Right cardiac atrium (tissue), 5 donors: Measurements from ENCODE around the gene WDR26. TPM values are rescaled to one million over a fixed set of nuclear protein-coding genes. Genes with fewer than 3 reads are reported as not detected.

Experiments
- ATAC-seq, 2 donors: fragments of 200-7000 bp; cut with Tn5 transposase; one replicate each; pipeline versions ENCODE4 v1.8.0 to v1.9.1; 2020; ENCODE audit warnings: moderate library complexity in 2 of 2, mild to moderate bottlenecking in 1 of 2
- DNase-seq, 3 donors: peaks; one replicate each; pipeline ENCODE4 v3.0.0-alpha.2; 2020
- H3K27ac ChIP-seq: one replicate; pipeline ENCODE4 v1.5.1; 2013; ENCODE audit warnings: mild to moderate bottlenecking, low read length, control low read depth, moderate library complexity
- H3K27me3 ChIP-seq: one replicate; pipeline ENCODE4 v1.6.1; 2013; ENCODE audit not compliant: control insufficient read depth, insufficient read depth
- H3K4me1 ChIP-seq: one replicate; pipeline ENCODE4 v1.6.1; 2013; ENCODE audit warnings: low read length; ENCODE audit not compliant: control insufficient read depth, insufficient read depth
- H3K4me3 ChIP-seq: one replicate; pipeline ENCODE4 v1.5.1; 2013; ENCODE audit warnings: low read length, control low read depth
- H3K9me3 ChIP-seq: one replicate; pipeline ENCODE4 v1.6.1; 2013; ENCODE audit warnings: low read length; ENCODE audit not compliant: control insufficient read depth
- WGBS: extraction: QIAGEN DNeasy Blood & Tissue Kit; methylation state at CpG from one replicate; pipeline ENCODE4 v1.1.7; 2013; 5-methylcytosine and 5-hydroxymethylcytosine counted together
- intact Hi-C, 4 donors: fragments of 100-400 bp; cut with DNase I; formaldehyde crosslinking; loops; one replicate each; pipeline versions ENCODE4 v1.11.0 to v1.14.0; 2022 to 2023
- polyA plus RNA-seq: library from polyadenylated mRNA; stranded (reverse); fragments of 200-250 nt; gene quantifications from one replicate; pipeline ENCODE4 v1.2.3, GENCODE V29; 2013
- total RNA-seq, 4 donors: library from RNA; stranded (reverse); fragmentation: NEBNext Ultra II Directional; extraction: Animal tissue kit (Norgen Biotek cat#: 25700); gene quantifications; one replicate each; pipeline ENCODE4 v1.2.1, GENCODE V29; 2021
- donor health status: healthy with polysubstance abuse.
- donor health status: DM: no; HTN: yes; CAD: no.
- donor health status: DM: no; HTN: no; CAD: no.
- donor health status: DM: no; HTN: yes; CAD: no; lungs with severe emphysema.
- donor health status: DM: yes; HTN: yes; CAD: no.

Gene WDR26
- total and polyA plus RNA-seq, 5 donors: 29.7 to 67.0 (median 57.3) TPM

DNA sequence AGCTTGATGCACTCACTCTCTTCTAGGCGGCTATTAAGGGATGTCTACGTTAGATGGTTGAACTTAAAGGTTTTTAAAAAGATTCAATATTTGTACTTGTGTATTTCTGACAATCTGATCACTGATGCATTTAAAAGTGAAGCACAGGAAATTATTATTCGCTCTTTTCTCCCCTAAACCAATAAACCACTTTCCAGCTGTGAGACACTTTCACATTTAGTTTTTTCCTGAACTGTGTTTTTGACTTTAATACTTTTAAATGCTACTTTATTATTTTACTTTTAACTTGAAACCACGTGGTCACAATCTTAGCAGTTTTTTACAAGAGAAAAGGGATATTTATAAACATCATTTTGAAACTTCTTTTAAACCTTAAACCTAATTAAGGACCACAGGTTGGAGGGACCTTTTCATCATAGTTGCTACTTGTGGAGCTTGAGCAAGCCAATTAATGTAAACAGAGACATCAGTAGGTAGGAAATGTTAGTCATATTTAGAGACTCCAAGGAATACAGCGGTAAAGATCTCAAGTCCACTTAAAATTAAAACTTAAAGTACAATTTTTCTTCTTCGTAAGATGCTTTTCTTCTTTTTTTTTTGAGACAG is 9.2 kb downstream of the WDR26 start:
- H3K4me3 ChIP-seq: no peak overlapping the region
- intact Hi-C loops: no loop called here
- DNase-seq (no peak), ATAC-seq (no peak)
- no peaks in the 10 kb centered on the region for H3K4me1 ChIP-seq
- H3K27ac ChIP-seq: no peak overlapping the region
- WGBS: 89% methylated on average over 6 of the region's 6 CpGs
- no peaks in the 10 kb centered on the region for H3K9me3 ChIP-seq
- no peaks in the 10 kb centered on the region for H3K27me3 ChIP-seq

DNA sequence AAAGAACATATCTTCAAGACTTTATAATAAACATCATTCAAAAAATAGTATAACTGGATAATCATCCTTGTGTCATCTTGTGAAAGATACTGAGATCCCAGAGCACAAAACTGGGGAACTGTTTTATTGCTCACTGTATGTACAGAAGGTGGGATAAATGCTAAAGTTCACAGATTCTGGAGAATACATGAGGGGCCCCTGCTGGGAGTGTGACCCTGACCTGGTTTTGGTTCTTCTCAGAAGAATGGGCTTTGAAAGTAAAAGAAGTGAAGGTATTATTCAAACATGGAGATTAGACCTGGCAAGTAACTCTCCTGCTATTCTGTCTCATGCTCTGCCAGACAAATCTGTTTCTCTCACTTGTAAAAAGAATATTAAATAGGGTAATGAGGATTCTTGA is 14.5 kb downstream of the WDR26 start:
- Histone ChIP-seq H3K27ac (no peak overlapping the region), H3K27me3 (no peaks in the 10 kb centered on the region), H3K4me3 (no peak overlapping the region), H3K9me3 (no peaks in the 10 kb centered on the region), H3K4me1 (no peaks in the 10 kb centered on the region)
- intact Hi-C loops: no loop called here
- ATAC-seq (no peak), DNase-seq (no peak)

DNA sequence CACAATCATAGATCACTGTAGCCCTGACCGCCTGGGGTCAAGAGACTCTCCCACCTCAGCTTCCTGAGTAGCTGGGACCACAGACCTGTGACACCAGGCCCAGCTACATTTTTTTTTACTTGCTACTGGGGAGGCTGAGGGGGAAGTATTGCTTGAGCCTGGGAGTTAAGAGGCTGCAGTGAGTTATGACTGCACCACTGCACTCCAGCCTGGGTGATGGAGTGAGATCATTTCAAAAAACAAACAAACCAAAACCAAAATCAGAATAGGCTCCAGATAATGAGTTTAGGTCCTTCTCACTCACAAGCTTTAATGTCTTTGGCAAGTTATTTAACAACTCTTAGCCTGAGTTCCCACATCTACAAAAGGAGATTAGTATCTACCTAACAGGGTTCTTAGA is 22.8 kb downstream of the WDR26 start:
- intact Hi-C loops: no loop called here
- no peak for ATAC-seq
- no peaks in the 10 kb centered on the region for H3K27me3 ChIP-seq
- no peak overlapping the region for H3K27ac ChIP-seq
- no peaks in the 10 kb centered on the region for H3K9me3 ChIP-seq
- 96% methylated on average over 1 of the region's 1 CpG for WGBS
- no peaks in the 10 kb centered on the region for H3K4me1 ChIP-seq
- DNase-seq: no peak
- no peak overlapping the region for H3K4me3 ChIP-seq

DNA sequence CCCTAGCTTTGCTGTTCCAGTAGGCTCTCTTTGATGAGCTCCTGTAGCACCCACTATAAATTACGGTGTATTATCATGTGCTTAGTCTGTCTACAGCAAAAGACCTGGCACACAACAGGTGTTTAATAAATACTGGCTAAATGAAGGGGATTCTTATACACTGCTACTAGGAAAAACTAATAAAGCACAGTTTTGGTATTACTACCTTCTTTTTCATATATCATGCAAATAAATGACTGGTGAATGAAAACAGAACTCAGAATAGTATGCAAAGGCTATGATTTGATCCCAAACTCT is 26.4 kb downstream of the WDR26 start:
- ATAC-seq: no peak
- H3K27ac ChIP-seq: no peak overlapping the region
- no peak for DNase-seq

DNA sequence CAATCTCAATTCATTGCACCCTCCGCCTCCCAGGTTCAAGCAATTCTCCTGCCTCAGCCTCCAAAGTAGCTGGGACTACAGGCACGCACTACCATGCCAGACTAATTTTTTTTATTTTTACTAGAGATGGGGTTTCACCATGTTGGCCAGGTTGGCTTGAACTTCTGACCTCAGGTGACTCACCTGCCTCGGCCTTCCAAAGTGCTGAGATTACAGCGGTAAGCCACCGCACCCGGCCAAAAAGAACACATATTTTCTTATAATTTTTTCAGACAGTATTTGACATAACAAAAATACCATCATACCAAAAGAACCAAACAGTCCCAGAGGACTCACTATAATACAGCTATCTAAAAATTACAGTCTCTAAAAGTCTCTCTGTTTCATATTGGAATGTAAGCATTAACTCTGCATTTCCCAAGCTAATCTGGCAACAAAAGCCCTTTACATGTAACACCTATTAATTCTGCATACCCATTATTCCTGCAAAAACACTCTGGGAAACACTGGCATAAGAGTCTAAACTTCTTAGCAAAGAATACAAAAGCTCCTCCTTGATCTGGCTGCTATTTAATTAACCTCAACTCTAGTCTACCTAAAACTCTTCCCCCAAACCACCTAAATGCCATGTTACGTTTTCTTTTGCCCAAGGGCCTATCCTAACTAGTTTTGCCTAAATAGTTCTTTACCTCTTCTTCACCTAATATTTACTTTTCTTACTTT is 26.9 kb downstream of the WDR26 start:
- DNase-seq: no peak
- WGBS: 95% methylated on average over 7 of the region's 7 CpGs
- H3K4me1 ChIP-seq: no peaks in the 10 kb centered on the region
- intact Hi-C loops: loop anchor here in 2 of 4 donors (10.0 kb wide), 2 partner anchors 103 to 123 kb away; no protein-coding TSS in a partner anchor
- no peak overlapping the region for H3K27ac ChIP-seq
- ATAC-seq: no peak
- no peaks in the 10 kb centered on the region for H3K9me3 ChIP-seq
- H3K4me3 ChIP-seq: no peak overlapping the region
- H3K27me3 ChIP-seq: no peaks in the 10 kb centered on the region

More for the DNA sequence above, 26.4 kb downstream of the WDR26 start:
- no peaks in the 10 kb centered on the region for H3K27me3 ChIP-seq
- intact Hi-C loops: loop anchor here in 2 of 4 donors (10.0 kb wide), 2 partner anchors 103 to 123 kb away; no protein-coding TSS in a partner anchor
- no peaks in the 10 kb centered on the region for H3K4me1 ChIP-seq
- no peaks in the 10 kb centered on the region for H3K9me3 ChIP-seq
- no peak overlapping the region for H3K4me3 ChIP-seq
- 95% methylated on average over 1 of the region's 1 CpG for WGBS

GRCh38 chr1:224406216-224406615 is 28.4 kb downstream of the WDR26 start:
- DNase-seq (no peak), ATAC-seq (no peak)
- Histone ChIP-seq H3K9me3 (no peaks in the 10 kb centered on the region), H3K27ac (no peak overlapping the region), H3K4me1 (no peaks in the 10 kb centered on the region), H3K27me3 (no peaks in the 10 kb centered on the region), H3K4me3 (no peak overlapping the region)
- intact Hi-C loops: loop anchor here in 2 of 4 donors (10.0 kb wide), 2 partner anchors 101 to 121 kb away; no protein-coding TSS in a partner anchor

DNA sequence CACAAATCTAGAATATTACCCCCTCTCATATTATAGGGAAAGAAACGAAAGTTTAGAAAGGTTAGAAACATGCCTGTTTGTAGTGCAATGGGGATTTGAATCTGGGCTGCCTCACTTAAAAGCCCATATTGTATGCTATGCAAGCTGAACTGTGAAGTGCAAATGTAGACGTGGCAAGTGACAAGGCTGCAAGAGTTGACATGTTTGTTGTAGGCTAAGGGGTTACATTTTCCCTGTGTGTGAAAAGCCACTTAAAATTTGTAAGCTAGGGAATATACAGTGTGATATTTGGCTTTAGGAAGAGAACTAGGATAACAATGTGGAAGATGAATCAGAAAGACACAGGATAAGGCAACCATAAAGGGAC is 29.0 kb downstream of the WDR26 start:
- Histone ChIP-seq H3K4me3 (no peak overlapping the region), H3K27me3 (no peaks in the 10 kb centered on the region), H3K9me3 (no peaks in the 10 kb centered on the region), H3K4me1 (no peaks in the 10 kb centered on the region), H3K27ac (no peak overlapping the region)
- ATAC-seq (no peak), DNase-seq (no peak)
- 83% methylated on average over 2 of the region's 2 CpGs for WGBS
- intact Hi-C loops: loop anchor here in 2 of 4 donors (10.0 kb wide), 2 partner anchors 101 to 121 kb away; no protein-coding TSS in a partner anchor

- WGBS: 67% methylated on average over 3 of the region's 3 CpGs
- Histone ChIP-seq H3K27me3 (no peaks in the 10 kb centered on the region), H3K9me3 (no peaks in the 10 kb centered on the region), H3K4me1 (no peaks in the 10 kb centered on the region), H3K4me3 (no peak overlapping the region), H3K27ac (no peak overlapping the region)
- ATAC-seq (no peak), DNase-seq (no peak)
- intact Hi-C loops: loop anchor here in 2 of 4 donors (10.0 kb wide), 2 partner anchors 100 to 120 kb away; no protein-coding TSS in a partner anchor
Observed at GRCh38 chr1:224404916-224405603, 29.5 kb downstream of the WDR26 start.

GRCh38 chr1:224402472-224403036 is 32.0 kb downstream of the WDR26 start:
- ATAC-seq (no peak), DNase-seq (no peak)
- Histone ChIP-seq H3K27ac (no peak overlapping the region), H3K4me3 (no peak overlapping the region), H3K9me3 (no peaks in the 10 kb centered on the region), H3K27me3 (no peaks in the 10 kb centered on the region), H3K4me1 (no peaks in the 10 kb centered on the region)
- 80% methylated on average over 1 of the region's 1 CpG for WGBS
- intact Hi-C loops: loop anchor here in 2 of 4 donors (10.0 kb wide), 2 partner anchors 98 to 118 kb away; no protein-coding TSS in a partner anchor

- intact Hi-C loops: loop anchor here in 2 of 4 donors (10.0 kb wide), 2 partner anchors 95 to 115 kb away; no protein-coding TSS in a partner anchor
- Histone ChIP-seq H3K9me3 (no peaks in the 10 kb centered on the region), H3K27ac (no peak overlapping the region), H3K27me3 (no peaks in the 10 kb centered on the region), H3K4me3 (no peak overlapping the region), H3K4me1 (no peaks in the 10 kb centered on the region)
- WGBS: 75% methylated on average over 1 of the region's 1 CpG
- DNase-seq (no peak), ATAC-seq (no peak)
Observed at GRCh38 chr1:224399887-224400286, 34.7 kb downstream of the WDR26 start.

GRCh38 chr1:224393294-224393693 is 41.3 kb downstream of the WDR26 start:
- Histone ChIP-seq H3K4me1 (no peaks in the 10 kb centered on the region), H3K4me3 (no peak overlapping the region), H3K27ac (no peak overlapping the region), H3K9me3 (no peaks in the 10 kb centered on the region), H3K27me3 (no peaks in the 10 kb centered on the region)
- intact Hi-C loops: no loop called here
- DNase-seq: no peak
- 81% methylated on average over 3 of the region's 3 CpGs for WGBS
- ATAC-seq: no peak
